Body of pancreas (tissue), 4 donors: ENCODE results near the gene NBPF1.
"Not testable (repeated sequence)": the region's sequence is repeated elsewhere in the genome, so short reads cannot be mapped to it uniquely, and the experiment has no call there.

Experiments
- CTCF ChIP-seq, 7 experiments: fragments of 450-650 bp in 4 of 7; fragments of 200-600 bp in 3 of 7; sonication (generic) in 3 of 7; IDR thresholded peaks; one replicate each; pipeline ENCODE4 v1.5.1; 2016 to 2019; ENCODE audit warnings: antibody characterized with exemption in 7 of 7
- POLR2A ChIP-seq, 3 donors: fragments of 450-650 bp; IDR thresholded peaks; one replicate each; pipeline ENCODE4 v1.6.1; 2016; ENCODE audit warnings: antibody characterized with exemption in 3 of 3, mild to moderate bottlenecking in 2 of 3

DNA sequence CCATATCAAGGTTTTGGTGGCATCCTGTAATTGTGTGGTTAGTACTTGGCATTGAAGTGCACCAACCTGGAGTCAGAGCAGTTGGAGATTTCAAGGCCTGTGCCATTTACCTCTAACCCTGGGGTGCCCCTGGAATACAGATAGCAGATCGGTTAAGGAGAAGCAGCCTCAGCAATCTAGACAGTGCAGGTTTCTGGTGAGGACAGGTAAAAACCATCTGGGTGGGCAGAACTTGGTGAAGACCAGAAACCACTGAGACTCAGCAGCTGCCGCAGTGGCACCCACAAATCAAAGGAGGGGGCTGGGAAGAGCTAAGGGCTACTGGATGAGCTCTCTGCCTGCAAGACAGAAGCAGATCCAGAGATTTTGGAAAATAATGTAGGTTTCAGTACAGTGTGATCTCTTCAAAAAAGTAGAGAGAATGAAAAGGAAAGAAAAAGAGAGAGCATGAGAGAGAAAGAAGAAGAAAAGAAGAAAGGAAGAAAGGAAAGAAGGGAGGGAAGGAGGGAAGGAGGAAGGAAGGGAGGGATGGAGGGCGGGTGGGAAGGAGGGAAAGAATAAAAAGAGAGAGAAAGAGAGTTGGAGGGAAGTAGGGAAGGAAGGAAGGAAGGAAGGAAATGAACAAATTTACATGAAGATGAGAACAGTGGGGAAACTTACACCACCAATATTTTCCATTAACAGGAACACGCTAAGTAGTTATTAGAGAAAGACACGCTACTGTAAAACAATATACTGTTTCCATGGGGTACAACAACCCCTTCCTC lies 6.5 kb downstream of the NBPF1 start:
- TF ChIP-seq CTCF, POLR2A (IDR thresholded peaks at IDR 0.05): not testable (repeated sequence)
